Measurements from ENCODE around the gene ACE2.

GRCh38 chrX:15566244-15566643 lies 34.5 kb downstream of the ACE2 start:
- no peak for TF ChIP-seq POLR2AphosphoS5 (IDR thresholded peaks at IDR 0.05)
- no peak for TF ChIP-seq TAF1 (IDR thresholded peaks at IDR 0.05; ENCODE audit: low read depth)
- no peak for TF ChIP-seq EZH2 (IDR thresholded peaks at IDR 0.05; ENCODE audit: borderline replicate concordance, insufficient read depth, low read length, poor library complexity, severe bottlenecking)
- no peak for TF ChIP-seq CTCF (IDR thresholded peaks at IDR 0.05; ENCODE audit: poor library complexity, severe bottlenecking)
- no peak for TF ChIP-seq EP300 (conservative IDR thresholded peaks at IDR 0.05; ENCODE audit: poor library complexity, severe bottlenecking)
- no peak for TF ChIP-seq REST (IDR thresholded peaks at IDR 0.05; ENCODE audit: borderline replicate concordance)
- TF ChIP-seq RAD21 (conservative IDR thresholded peaks at IDR 0.05): no peak
- no peak for TF ChIP-seq SMC3 (conservative IDR thresholded peaks at IDR 0.05; ENCODE audit: poor library complexity)

Measured in neural cell (in vitro differentiated cells).